Fibroblast of upper back skin (primary cell): ENCODE results near the gene TMEM214.

Source experiments
- DNase-seq: peaks from one replicate; pipeline ENCODE4 v3.0.0-alpha.2; 2013

Gene TMEM214

DNA sequence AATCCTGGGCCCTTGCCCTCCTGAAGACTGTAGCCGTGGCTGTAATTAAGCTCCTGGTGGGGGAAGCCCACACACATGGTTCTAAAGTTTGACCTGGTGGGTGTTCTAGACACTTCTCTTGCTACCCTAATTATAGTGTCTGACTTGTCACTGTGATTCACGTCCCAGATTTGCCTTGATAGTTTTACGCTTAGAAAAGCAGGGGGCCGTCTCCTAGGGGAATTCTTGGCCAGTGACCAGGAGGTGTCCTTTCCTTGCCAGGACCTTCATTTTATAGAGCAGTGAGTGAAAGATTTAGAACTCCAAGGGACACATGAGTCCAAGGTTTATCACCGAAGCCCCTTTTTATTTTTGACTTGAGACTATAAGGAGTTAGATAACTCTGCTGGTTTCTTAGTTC is 9.0 kb downstream of the TMEM214 start:
- DNase-seq, result peak; percentile 43

GRCh38 chr2:27042159-27042661 is 9.4 kb downstream of the TMEM214 start:
- no peak for DNase-seq

- no peak for DNase-seq
Measured at GRCh38 chr2:27042985-27043634, 10.3 kb downstream of the TMEM214 start.

- no peak for DNase-seq
Measured at GRCh38 chr2:27049422-27050280, 16.9 kb downstream of the TMEM214 start.

DNA sequence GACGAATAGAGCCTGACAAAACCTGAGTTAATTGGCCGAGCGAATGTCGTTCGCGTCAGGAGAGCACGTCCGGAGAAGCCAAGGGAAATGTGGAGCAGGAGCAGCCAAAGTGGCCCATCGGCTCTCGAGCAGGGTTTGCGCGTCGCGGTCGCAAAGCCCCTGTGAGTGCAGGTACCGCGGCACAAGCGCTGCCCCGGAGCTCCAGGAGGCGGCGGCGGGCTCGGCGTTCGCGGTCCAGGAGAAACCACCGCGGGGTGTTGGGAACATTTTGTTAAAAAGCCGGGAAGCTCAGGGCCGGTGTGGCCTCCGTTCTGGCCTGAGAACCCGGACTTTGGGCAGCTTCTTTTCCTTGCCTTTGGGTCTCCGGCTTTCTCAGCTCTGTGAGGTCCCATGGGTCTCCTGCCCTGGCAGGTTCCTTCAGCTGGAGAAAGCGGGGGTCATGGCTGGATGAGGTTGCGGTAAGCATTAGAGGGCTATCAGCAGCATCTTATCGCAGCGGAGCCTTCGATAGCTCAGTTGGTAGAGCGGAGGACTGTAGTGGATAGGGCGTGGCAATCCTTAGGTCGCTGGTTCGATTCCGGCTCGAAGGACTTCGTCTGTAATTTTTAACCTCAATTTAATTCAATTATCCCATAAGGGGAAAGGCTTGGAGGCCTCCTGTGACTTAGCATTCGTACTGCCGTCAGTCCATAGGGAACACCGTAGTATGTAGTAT is 17.7 kb downstream of the TMEM214 start:
- peak; percentile 98 for DNase-seq

GRCh38 chr2:27050996-27051901 is 18.5 kb downstream of the TMEM214 start, which contains the start of gene AGBL5:
Gene AGBL5, plus strand, starts transcription at chr2:27051668. Its CDS starts 1,291 bp downstream, at chr2:27052959.
- DNase-seq, result peak; percentile 93

- DNase-seq, result no peak
Measured at GRCh38 chr2:27051902-27052645, 19.3 kb downstream of the TMEM214 start.

DNA sequence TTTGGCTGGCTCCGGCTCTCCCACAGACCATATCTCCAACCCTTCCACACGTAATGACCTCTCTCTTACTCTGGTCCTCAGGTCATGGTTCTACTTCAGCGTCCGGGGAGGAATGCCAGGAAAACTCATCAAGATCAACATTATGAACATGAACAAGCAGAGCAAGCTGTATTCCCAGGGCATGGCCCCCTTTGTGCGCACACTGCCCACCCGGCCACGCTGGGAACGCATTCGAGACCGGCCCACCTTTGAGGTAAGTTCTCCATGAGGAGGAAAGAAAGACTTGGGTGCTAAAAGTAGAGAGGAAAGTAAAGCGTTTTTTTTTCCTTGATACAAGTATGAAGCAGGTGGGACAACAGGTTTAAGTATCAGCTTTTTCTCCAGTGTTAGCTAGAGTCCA is 20.6 kb downstream of the TMEM214 start:
- DNase-seq, result no peak

- no peak for DNase-seq
Measured at GRCh38 chr2:27053776-27054175, 21.0 kb downstream of the TMEM214 start.

DNA sequence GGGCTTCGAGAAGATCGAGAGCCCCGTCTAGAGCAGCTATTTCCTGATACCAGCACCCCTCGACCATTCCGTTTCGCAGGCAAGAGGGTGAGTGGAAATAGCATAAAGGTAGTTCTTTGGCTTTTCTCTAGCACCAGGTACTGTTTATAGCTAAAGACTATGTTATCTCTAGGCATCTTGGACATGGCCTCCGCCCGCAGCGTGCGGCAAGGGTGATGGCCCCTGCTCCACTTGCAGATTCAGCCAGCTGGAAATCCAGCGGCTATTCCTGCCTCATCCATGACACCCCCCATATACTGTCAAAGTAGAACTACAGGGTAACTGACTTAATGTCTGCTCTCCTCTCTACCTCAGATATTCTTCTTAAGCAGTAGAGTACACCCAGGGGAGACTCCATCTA is 22.0 kb downstream of the TMEM214 start:
- no peak for DNase-seq

- DNase-seq, result no peak
Measured at GRCh38 chr2:27057184-27057583, 24.4 kb downstream of the TMEM214 start.

DNA sequence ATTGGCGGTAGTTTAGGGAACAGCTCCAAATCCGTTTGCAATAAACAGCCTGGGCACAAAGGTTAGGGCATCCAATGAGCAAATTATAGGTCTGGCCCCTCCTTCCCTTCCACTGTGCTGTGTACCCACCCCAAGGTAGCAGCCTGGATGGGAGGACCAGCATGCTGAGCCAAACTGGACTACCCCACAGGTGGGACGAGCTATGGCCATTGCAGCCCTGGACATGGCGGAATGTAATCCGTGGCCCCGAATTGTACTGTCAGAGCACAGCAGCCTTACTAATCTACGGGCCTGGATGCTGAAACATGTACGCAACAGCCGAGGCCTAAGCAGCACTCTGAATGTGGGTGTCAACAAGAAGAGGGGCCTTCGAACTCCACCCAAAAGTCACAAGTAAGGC is 25.4 kb downstream of the TMEM214 start:
- no peak for DNase-seq

DNA sequence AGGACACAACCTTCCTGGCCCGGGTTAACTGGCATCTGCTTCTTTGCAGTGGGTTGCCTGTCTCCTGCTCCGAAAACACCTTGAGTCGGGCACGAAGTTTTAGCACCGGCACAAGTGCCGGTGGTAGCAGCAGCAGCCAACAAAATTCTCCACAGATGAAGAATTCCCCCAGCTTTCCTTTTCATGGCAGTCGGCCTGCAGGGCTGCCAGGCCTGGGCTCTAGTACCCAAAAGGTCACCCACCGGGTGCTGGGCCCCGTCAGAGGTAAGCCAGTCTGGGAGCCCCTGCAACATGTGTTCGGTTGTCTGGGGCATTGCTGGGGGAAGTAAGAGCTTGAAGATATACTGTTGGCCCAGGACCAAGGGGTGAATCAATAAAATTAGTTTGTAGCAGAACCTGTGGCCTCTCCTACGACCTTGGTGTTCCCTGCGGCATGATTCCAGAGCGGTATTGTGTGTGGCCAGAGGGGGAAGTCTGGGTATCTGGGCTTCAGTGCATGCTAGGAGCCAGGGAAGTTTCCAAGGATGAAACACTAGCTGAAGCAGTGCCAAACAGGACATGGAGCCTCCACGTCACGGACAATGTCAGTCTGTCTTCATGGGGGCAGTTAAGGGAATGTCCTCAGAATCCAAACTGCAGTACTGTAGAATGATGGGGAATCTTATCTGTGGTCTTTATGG is 26.5 kb downstream of the TMEM214 start:
- DNase-seq, result no peak

DNA sequence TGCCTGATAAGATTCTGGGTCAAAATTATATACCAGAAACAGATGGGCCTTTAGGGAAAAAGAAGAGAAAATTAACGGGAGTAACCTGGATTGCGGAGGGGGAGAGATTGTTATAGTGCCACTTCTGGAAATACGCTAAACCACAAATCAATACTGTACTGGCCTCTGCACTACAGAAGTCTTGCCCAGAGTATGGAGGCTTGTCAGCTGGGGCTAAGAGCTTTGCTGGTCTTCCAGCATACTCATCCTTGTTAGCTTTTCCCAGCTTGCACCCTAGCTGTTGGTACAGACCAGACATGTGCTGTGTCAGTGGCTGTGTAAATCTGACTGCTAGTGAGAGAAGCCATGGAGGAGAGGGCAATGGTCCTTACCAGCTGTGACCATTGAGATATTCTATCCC is 27.6 kb downstream of the TMEM214 start:
- DNase-seq, result no peak

- DNase-seq, result no peak
Measured at GRCh38 chr2:27065128-27065527, 32.4 kb downstream of the TMEM214 start.

- DNase-seq, result no peak
Measured at GRCh38 chr2:27067385-27067784, 34.6 kb downstream of the TMEM214 start.

GRCh38 chr2:27069436-27069835 is 36.7 kb downstream of the TMEM214 start:
- DNase-seq, result no peak

DNA sequence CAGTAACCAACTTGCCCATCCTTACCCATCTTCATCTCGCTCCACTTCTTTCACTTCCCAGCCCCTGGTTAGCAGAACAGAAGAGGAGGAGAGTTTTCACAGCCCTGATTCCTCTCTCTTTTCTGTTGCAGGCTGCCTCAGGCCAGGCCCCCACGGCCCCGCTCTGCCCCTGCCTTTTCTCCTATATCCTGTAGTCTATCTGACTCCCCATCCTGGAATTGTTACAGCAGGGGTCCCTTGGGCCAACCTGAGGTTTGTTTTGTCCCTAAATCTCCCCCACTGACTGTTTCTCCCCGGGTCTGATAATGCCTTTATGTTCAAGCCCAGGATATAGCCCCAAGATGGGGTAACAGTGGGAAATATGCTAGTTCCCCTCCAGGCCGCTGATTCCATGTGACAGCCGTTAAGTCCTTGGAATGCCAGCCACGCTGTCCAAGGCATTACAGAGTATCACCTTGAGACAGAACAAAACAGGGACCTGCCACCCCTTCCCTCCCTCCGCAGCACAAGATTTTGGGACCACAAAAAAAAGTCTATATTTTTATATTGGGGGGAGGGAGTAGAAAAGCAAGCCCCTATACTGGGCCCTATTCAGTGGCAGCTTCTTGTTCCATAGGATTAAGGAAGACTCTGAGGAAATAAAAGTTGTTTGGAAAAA is 37.3 kb downstream of the TMEM214 start:
- DNase-seq, result no peak

GRCh38 chr2:27070653-27071276 is 38.0 kb downstream of the TMEM214 start:
- DNase-seq, result no peak
